Activated B cell treated with CpG ODN at 0.5 μM for 24 hours (primary cell): ENCODE data around the gene MCF2L. TPM values are rescaled to one million over a fixed set of nuclear protein-coding genes. Genes with fewer than 3 reads are reported as not detected.

Experiments used
- ATAC-seq: fragments of 200-7000 bp; cut with Tn5 transposase; one replicate; pipeline ENCODE4 v1.10.0; 2021; ENCODE audit warnings: low read depth, mild to moderate bottlenecking, moderate library complexity
- CTCF ChIA-PET: fragments of 350-600 bp; sonication (Branson Sonifier 250); formaldehyde crosslinking; loops from one replicate; lab custom pipeline; 2021; ENCODE audit warnings: antibody characterized with exemption; lab: Charles Lee
- POLR2A ChIA-PET: fragments of 350-600 bp; sonication (Branson Sonifier 250); formaldehyde crosslinking; loops from one replicate; lab custom pipeline; 2021; ENCODE audit warnings: antibody characterized with exemption; lab: Charles Lee
- DNase-seq: peaks from one replicate; pipeline ENCODE4 v3.0.0; 2022
- H3K27ac Mint-ChIP-seq: one replicate; pipeline ENCODE4 v1.8.0; 2020; ENCODE audit warnings: mixed read lengths
- H3K27me3 Mint-ChIP-seq: one replicate; pipeline ENCODE4 v1.8.0; 2021; ENCODE audit warnings: mixed read lengths
- H3K36me3 Mint-ChIP-seq: one replicate; pipeline ENCODE4 v1.8.0; 2021; ENCODE audit warnings: low read depth, mixed read lengths
- H3K4me1 Mint-ChIP-seq: one replicate; pipeline ENCODE4 v1.8.0; 2021; ENCODE audit warnings: mixed read lengths
- H3K4me3 Mint-ChIP-seq: one replicate; pipeline ENCODE4 v1.8.0; 2020; ENCODE audit warnings: mild to moderate bottlenecking, mixed read lengths
- H3K9me3 Mint-ChIP-seq: one replicate; pipeline ENCODE4 v1.8.0; 2020; ENCODE audit warnings: mixed read lengths
- intact Hi-C: fragments of 100-400 bp; cut with micrococcal nuclease; formaldehyde crosslinking; loops from one replicate; pipeline ENCODE4 v1.15.1; 2024
- total RNA-seq: library from RNA; stranded (reverse); gene quantifications from 2 replicates; pipeline ENCODE4 v1.2.3, GENCODE V29; 2022
- TF ChIP-seq, protein P1 (sequence below): fragments of 200-600 bp; IDR thresholded peaks from one replicate; pipeline ENCODE4 v1.8.0; 2022; ENCODE audit warnings: antibody characterized with exemption, mild to moderate bottlenecking

The MCF2L gene
- total RNA-seq, 1 donor from 2014 or later, result 3.4 TPM

GRCh38 chr13:112999414-113000177 is 30.6 kb downstream of the MCF2L start:
- no peaks in the 10 kb centered on the region for H3K9me3 Mint-ChIP-seq
- intact Hi-C loops, result no loop called here
- no peak overlapping the region for H3K27ac Mint-ChIP-seq

DNA sequence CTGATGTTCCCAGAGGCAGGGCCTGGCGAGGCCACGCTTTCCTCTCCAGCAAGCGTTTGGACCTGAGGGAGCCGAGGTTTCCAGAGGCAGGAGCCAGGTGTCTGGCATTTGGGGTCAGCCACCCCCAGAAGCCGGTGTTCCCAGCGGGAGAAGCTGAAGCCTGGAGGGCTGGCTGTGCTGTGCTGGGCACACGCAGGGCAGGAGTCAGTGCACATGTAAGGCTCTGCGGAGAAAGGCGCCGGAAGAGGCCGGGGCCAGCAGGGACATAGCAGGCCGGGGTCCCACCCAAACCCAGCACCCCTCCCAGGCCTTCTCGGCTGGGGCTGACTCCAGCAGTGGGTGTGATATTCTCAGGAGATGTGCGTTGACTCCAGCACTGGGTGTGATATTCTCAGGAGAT is 31.6 kb downstream of the MCF2L start:
- H3K4me3 Mint-ChIP-seq, result no peak overlapping the region
- H3K27ac Mint-ChIP-seq, result no peak overlapping the region
- peaks cover 6% of the 10 kb centered on the region for H3K4me1 Mint-ChIP-seq
- H3K9me3 Mint-ChIP-seq, result no peaks in the 10 kb centered on the region
- peaks cover 15% of the 10 kb centered on the region for H3K27me3 Mint-ChIP-seq
- no peaks in the 10 kb centered on the region for H3K36me3 Mint-ChIP-seq
- POLR2A ChIA-PET, result no interaction called here
- CTCF ChIA-PET, result no interaction called here
- no peak for DNase-seq
- ATAC-seq, result no peak
- TF ChIP-seq, protein P1, sequence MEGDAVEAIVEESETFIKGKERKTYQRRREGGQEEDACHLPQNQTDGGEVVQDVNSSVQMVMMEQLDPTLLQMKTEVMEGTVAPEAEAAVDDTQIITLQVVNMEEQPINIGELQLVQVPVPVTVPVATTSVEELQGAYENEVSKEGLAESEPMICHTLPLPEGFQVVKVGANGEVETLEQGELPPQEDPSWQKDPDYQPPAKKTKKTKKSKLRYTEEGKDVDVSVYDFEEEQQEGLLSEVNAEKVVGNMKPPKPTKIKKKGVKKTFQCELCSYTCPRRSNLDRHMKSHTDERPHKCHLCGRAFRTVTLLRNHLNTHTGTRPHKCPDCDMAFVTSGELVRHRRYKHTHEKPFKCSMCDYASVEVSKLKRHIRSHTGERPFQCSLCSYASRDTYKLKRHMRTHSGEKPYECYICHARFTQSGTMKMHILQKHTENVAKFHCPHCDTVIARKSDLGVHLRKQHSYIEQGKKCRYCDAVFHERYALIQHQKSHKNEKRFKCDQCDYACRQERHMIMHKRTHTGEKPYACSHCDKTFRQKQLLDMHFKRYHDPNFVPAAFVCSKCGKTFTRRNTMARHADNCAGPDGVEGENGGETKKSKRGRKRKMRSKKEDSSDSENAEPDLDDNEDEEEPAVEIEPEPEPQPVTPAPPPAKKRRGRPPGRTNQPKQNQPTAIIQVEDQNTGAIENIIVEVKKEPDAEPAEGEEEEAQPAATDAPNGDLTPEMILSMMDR, result no peak
- intact Hi-C loops, result no loop called here

More at GRCh38 chr13:112999414-113000177, 30.6 kb downstream of the MCF2L start:
- DNase-seq (no peak), ATAC-seq (no peak)
- ChIA-PET POLR2A (no interaction called here), CTCF (no interaction called here)
- Mint-ChIP-seq H3K4me1 (peaks cover 5% of the 10 kb centered on the region), H3K4me3 (no peak overlapping the region), H3K27me3 (peaks cover 15% of the 10 kb centered on the region), H3K36me3 (no peaks in the 10 kb centered on the region)
- TF ChIP-seq, protein P1, result no peak

- Mint-ChIP-seq H3K4me1 (peaks cover 7% of the 10 kb centered on the region), H3K36me3 (no peaks in the 10 kb centered on the region), H3K4me3 (no peak overlapping the region), H3K27me3 (peaks cover 15% of the 10 kb centered on the region), H3K9me3 (no peaks in the 10 kb centered on the region), H3K27ac (no peak overlapping the region)
- ATAC-seq (no peak), DNase-seq (no peak)
- intact Hi-C loops, result no loop called here
- TF ChIP-seq, protein P1, result no peak
- ChIA-PET CTCF (no interaction called here), POLR2A (no interaction called here)
These were observed 32.5 kb downstream of the MCF2L start for GRCh38 chr13:113001241-113002140.

DNA sequence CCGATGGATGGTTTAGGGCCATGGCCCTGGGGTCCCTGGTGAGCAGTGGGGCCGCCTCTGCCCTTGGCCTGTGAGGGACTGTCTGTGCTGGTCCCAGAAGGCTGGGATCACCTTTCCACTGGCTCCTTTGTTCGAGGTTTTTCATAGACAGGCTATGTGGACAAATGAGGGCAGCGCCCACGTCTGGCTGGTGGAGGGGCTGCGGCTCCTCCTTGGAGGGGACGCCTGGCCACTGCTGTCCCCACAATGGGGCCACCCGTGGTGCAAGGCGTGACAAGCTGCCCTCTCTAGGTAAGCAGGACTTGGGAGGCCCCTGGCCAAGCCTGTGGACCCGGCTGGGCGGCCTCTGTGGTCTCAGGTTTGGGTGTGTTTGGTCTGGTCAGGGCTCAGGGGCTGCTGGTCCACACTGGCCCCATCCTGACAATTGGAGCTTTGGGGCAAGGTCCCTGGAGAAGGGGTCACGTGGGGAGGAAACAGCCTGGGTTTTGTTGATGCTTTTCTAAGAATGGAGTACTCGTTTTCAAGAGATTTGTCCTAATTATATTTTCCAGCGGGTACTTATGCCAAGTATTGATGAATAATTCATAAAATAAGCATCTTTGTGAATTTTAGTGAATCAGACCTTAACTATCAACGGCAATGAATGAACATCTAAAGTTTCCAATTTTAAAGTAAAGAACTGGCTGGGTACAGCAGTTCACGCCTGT is 33.3 kb downstream of the MCF2L start:
- H3K36me3 Mint-ChIP-seq, result no peaks in the 10 kb centered on the region
- TF ChIP-seq, protein P1, result no peak
- CTCF ChIA-PET, result no interaction called here
- H3K27ac Mint-ChIP-seq, result no peak overlapping the region
- ATAC-seq (no peak), DNase-seq (no peak)
- H3K9me3 Mint-ChIP-seq, result no peaks in the 10 kb centered on the region
- peaks cover 7% of the 10 kb centered on the region for H3K4me1 Mint-ChIP-seq
- POLR2A ChIA-PET, result no interaction called here
- peaks cover 15% of the 10 kb centered on the region for H3K27me3 Mint-ChIP-seq
- intact Hi-C loops, result no loop called here
- no peak overlapping the region for H3K4me3 Mint-ChIP-seq
